ENCODE measurements around the gene VTI1A. TPM values are rescaled to one million over a fixed set of nuclear protein-coding genes. Genes with fewer than 3 reads are reported as not detected.

VTI1A gene
- total RNA-seq, 1 donor from 2014 or later = 33.3 TPM

DNA sequence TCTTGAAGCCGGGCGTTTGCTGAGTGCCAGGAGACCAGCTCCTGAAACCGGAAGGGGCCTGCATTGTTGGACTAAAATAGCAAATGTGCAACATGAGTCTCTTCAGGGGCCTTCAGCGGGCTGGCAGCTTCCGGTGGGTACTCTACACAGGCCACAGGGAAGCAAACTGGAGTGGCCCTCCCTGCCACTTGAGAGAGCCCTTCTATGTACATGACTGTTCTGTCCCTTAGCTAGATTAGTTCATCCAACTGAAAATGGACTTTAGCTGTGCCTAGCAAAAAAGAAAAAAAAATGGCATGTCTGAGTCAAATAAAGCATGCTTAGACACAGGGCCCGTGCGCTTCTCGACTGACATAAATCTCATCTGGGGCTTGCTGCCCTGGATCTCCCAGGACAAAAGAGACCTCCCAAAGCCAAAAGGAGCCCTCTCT is 387.8 kb downstream of the VTI1A start:
- no peak overlapping the region for H3K4me3 Mint-ChIP-seq (ENCODE audit: unreplicated experiment)
- DNase-seq (ENCODE audit: low read depth) (no peak), FAIRE-seq (no peak)
- Histone ChIP-seq H3K4me2 (ENCODE audit: low read length) (no peak overlapping the region), H4K20me1 (ENCODE audit: insufficient read depth, low read length) (no peaks in the 10 kb centered on the region), H3K9ac (ENCODE audit: low read length) (no peak overlapping the region), H3K27ac (ENCODE audit: low read depth, low read length) (no peak overlapping the region), H3K9me3 (ENCODE audit: insufficient read depth, low read depth, low read length) (no peaks in the 10 kb centered on the region), H3K36me3 (ENCODE audit: insufficient read depth, low read length) (no peaks in the 10 kb centered on the region), H2AFZ (ENCODE audit: low read depth, low read length) (no peak overlapping the region), H3K4me3 (ENCODE audit: insufficient read depth, low read depth, low read length) (no peak overlapping the region), H3K4me1 (ENCODE audit: insufficient read depth, low read length) (peaks cover 2% of the 10 kb centered on the region), H3K79me2 (ENCODE audit: insufficient read depth, low read length) (no peaks in the 10 kb centered on the region), H3K27me3 (ENCODE audit: insufficient read depth, low read length) (no peaks in the 10 kb centered on the region)
- TF ChIP-seq EZH2 (IDR thresholded peaks at IDR 0.05; ENCODE audit: insufficient read depth, low read length) (no peak), CTCF (IDR thresholded peaks at IDR 0.05; ENCODE audit: insufficient read depth, low read depth, low read length) (no peak)
- H3K36me3 Mint-ChIP-seq (ENCODE audit: low read depth, unreplicated experiment) = peaks cover 6% of the 10 kb centered on the region
- H3K4me1 Mint-ChIP-seq (ENCODE audit: low read depth, unreplicated experiment) = peaks cover 18% of the 10 kb centered on the region
- peaks cover 9% of the 10 kb centered on the region for H3K27me3 Mint-ChIP-seq (ENCODE audit: low read depth, unreplicated experiment)
- peaks cover 2% of the 10 kb centered on the region for H3K9me3 Mint-ChIP-seq (ENCODE audit: unreplicated experiment)
- H3K27ac Mint-ChIP-seq (ENCODE audit: unreplicated experiment) = no peak overlapping the region

- H3K4me2 ChIP-seq (ENCODE audit: low read length) = no peak overlapping the region
- no peaks in the 10 kb centered on the region for H3K36me3 ChIP-seq (ENCODE audit: insufficient read depth, low read length)
- no peak overlapping the region for H3K27ac ChIP-seq (ENCODE audit: low read depth, low read length)
- no peak overlapping the region for H3K9ac ChIP-seq (ENCODE audit: low read length)
- no peak for TF ChIP-seq EZH2 (IDR thresholded peaks at IDR 0.05; ENCODE audit: insufficient read depth, low read length)
- no peak for TF ChIP-seq CTCF (IDR thresholded peaks at IDR 0.05; ENCODE audit: insufficient read depth, low read depth, low read length)
- H3K9me3 ChIP-seq (ENCODE audit: insufficient read depth, low read depth, low read length) = no peaks in the 10 kb centered on the region
- no peak overlapping the region for H3K4me3 ChIP-seq (ENCODE audit: insufficient read depth, low read depth, low read length)
- H3K36me3 Mint-ChIP-seq (ENCODE audit: low read depth, unreplicated experiment) = peaks cover 8% of the 10 kb centered on the region
- H3K4me1 ChIP-seq (ENCODE audit: insufficient read depth, low read length) = peaks cover 2% of the 10 kb centered on the region
- no peaks in the 10 kb centered on the region for H3K79me2 ChIP-seq (ENCODE audit: insufficient read depth, low read length)
- H3K27ac Mint-ChIP-seq (ENCODE audit: unreplicated experiment) = no peak overlapping the region
- no peak overlapping the region for H3K4me3 Mint-ChIP-seq (ENCODE audit: unreplicated experiment)
- FAIRE-seq (no peak), DNase-seq (ENCODE audit: low read depth) (no peak)
- no peak overlapping the region for H2AFZ ChIP-seq (ENCODE audit: low read depth, low read length)
- H3K9me3 Mint-ChIP-seq (ENCODE audit: unreplicated experiment) = peaks cover 4% of the 10 kb centered on the region
- no peaks in the 10 kb centered on the region for H3K27me3 ChIP-seq (ENCODE audit: insufficient read depth, low read length)
- peaks cover 12% of the 10 kb centered on the region for H3K27me3 Mint-ChIP-seq (ENCODE audit: low read depth, unreplicated experiment)
- H4K20me1 ChIP-seq (ENCODE audit: insufficient read depth, low read length) = no peaks in the 10 kb centered on the region
- H3K4me1 Mint-ChIP-seq (ENCODE audit: low read depth, unreplicated experiment) = peaks cover 18% of the 10 kb centered on the region
Measured at GRCh38 chr10:112835217-112835715, 388.3 kb downstream of the VTI1A start.

DNA sequence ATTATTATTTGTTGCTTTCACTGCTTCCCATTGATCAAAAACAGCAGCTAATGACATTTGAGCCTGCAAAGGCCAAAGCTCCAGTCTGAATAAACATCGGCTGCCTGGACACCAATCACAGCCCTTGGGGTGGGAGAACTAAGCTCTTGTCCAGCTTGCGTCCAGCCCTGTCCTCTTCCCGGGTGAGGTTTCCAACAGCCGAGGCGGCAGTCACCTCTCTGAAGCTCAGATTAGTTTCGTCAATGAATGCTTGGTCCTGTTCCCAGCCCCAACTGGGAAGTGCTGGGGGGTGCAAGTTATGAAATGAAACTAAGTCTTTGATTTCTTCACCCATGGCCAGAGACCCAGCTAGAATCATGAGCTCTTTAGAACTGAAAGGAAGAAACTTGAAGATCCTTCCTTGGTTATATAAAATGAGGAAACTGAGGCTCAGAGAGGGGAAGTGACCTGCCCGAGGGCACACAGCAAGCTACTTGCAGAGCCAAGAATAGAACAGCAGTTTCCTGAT is 389.0 kb downstream of the VTI1A start:
- H3K9ac ChIP-seq (ENCODE audit: low read length) = no peak overlapping the region
- Mint-ChIP-seq H3K36me3 (ENCODE audit: low read depth, unreplicated experiment) (peaks cover 10% of the 10 kb centered on the region), H3K27me3 (ENCODE audit: low read depth, unreplicated experiment) (peaks cover 16% of the 10 kb centered on the region), H3K4me1 (ENCODE audit: low read depth, unreplicated experiment) (peaks cover 18% of the 10 kb centered on the region), H3K9me3 (ENCODE audit: unreplicated experiment) (peaks cover 4% of the 10 kb centered on the region), H3K4me3 (ENCODE audit: unreplicated experiment) (no peak overlapping the region), H3K27ac (ENCODE audit: unreplicated experiment) (no peak overlapping the region)
- no peak overlapping the region for H3K4me3 ChIP-seq (ENCODE audit: insufficient read depth, low read depth, low read length)
- FAIRE-seq = no peak
- H3K27ac ChIP-seq (ENCODE audit: low read depth, low read length) = no peak overlapping the region
- TF ChIP-seq CTCF (IDR thresholded peaks at IDR 0.05; ENCODE audit: insufficient read depth, low read depth, low read length) = no peak
- TF ChIP-seq EZH2 (IDR thresholded peaks at IDR 0.05; ENCODE audit: insufficient read depth, low read length) = no peak
- peaks cover 2% of the 10 kb centered on the region for H3K4me1 ChIP-seq (ENCODE audit: insufficient read depth, low read length)
- DNase-seq (ENCODE audit: low read depth) = no peak
- H4K20me1 ChIP-seq (ENCODE audit: insufficient read depth, low read length) = no peaks in the 10 kb centered on the region
- H3K4me2 ChIP-seq (ENCODE audit: low read length) = no peak overlapping the region
- no peaks in the 10 kb centered on the region for H3K79me2 ChIP-seq (ENCODE audit: insufficient read depth, low read length)
- no peak overlapping the region for H2AFZ ChIP-seq (ENCODE audit: low read depth, low read length)
- H3K27me3 ChIP-seq (ENCODE audit: insufficient read depth, low read length) = no peaks in the 10 kb centered on the region
- H3K9me3 ChIP-seq (ENCODE audit: insufficient read depth, low read depth, low read length) = no peaks in the 10 kb centered on the region
- H3K36me3 ChIP-seq (ENCODE audit: insufficient read depth, low read length) = no peaks in the 10 kb centered on the region

All from astrocyte (in vitro differentiated cells and primary cell).